UCSD-AML1 (cell line): ENCODE data around the gene FAM78A.

Experiments
- DNase-seq: peaks from one replicate; lab custom pipeline; 2025; ENCODE audit not compliant: unreplicated experiment; lab: John Stamatoyannopoulos, UW

FAM78A gene

GRCh38 chr9:131276094-131276888, at the start of gene FAM78A:
TSS of gene FAM78A (minus strand) at chr9:131276510. CDS start at chr9:131276179, 331 bp downstream.
- DNase-seq: peak; percentile 63

- DNase-seq: no peak
Measured at GRCh38 chr9:131324736-131325679, 48.7 kb upstream of the FAM78A start.

GRCh38 chr9:131323629-131324028, 47.3 kb upstream of the FAM78A start:
- no peak for DNase-seq

- no peak for DNase-seq
Measured at GRCh38 chr9:131320031-131320685, 43.8 kb upstream of the FAM78A start.

- DNase-seq: no peak
Measured at GRCh38 chr9:131319486-131319885, 43.2 kb upstream of the FAM78A start.

- no peak for DNase-seq
Measured at GRCh38 chr9:131318231-131319085, 42.1 kb upstream of the FAM78A start.

- DNase-seq: no peak
Measured at GRCh38 chr9:131312822-131313770, 36.8 kb upstream of the FAM78A start.

GRCh38 chr9:131312246-131312645, 35.9 kb upstream of the FAM78A start:
- no peak for DNase-seq

- peak; percentile 55 for DNase-seq
Measured at GRCh38 chr9:131310833-131311554, 34.7 kb upstream of the FAM78A start.

GRCh38 chr9:131309530-131310276, 33.4 kb upstream of the FAM78A start:
- no peak for DNase-seq

GRCh38 chr9:131308906-131309529, 32.7 kb upstream of the FAM78A start:
- no peak for DNase-seq

GRCh38 chr9:131308452-131308851, 32.1 kb upstream of the FAM78A start:
- no peak for DNase-seq

- no peak for DNase-seq
Measured at GRCh38 chr9:131307974-131308373, 31.7 kb upstream of the FAM78A start.

GRCh38 chr9:131306397-131307004, 30.2 kb upstream of the FAM78A start:
- DNase-seq: no peak

- DNase-seq: no peak
Measured at GRCh38 chr9:131304676-131305355, 28.5 kb upstream of the FAM78A start.
